Dermis microvascular lymphatic vessel endothelial cell (primary cell): Measurements from ENCODE around the gene PDS5A. TPM values are rescaled to one million over a fixed set of nuclear protein-coding genes. Genes with fewer than 3 reads are reported as not detected.
"Not testable (repeated sequence)": the region's sequence is repeated elsewhere in the genome, so short reads cannot be mapped to it uniquely, and the experiment has no call there.

Source experiments
- DNase-seq, 2 donors: peaks; one replicate each; pipeline versions ENCODE4 v3.0.0 to v3.0.0-alpha.2; 2010; ENCODE audit warnings: low read depth in 2 of 2
- total RNA-seq: library from RNA; depleted of rRNA; stranded (reverse); fragments of >200 nt; gene quantifications from 2 replicates; pipeline ENCODE4 v1.2.1, GENCODE V29; 2014

Gene PDS5A
- total RNA-seq, 1 donor from 2014 or later: 49.8 TPM

DNA sequence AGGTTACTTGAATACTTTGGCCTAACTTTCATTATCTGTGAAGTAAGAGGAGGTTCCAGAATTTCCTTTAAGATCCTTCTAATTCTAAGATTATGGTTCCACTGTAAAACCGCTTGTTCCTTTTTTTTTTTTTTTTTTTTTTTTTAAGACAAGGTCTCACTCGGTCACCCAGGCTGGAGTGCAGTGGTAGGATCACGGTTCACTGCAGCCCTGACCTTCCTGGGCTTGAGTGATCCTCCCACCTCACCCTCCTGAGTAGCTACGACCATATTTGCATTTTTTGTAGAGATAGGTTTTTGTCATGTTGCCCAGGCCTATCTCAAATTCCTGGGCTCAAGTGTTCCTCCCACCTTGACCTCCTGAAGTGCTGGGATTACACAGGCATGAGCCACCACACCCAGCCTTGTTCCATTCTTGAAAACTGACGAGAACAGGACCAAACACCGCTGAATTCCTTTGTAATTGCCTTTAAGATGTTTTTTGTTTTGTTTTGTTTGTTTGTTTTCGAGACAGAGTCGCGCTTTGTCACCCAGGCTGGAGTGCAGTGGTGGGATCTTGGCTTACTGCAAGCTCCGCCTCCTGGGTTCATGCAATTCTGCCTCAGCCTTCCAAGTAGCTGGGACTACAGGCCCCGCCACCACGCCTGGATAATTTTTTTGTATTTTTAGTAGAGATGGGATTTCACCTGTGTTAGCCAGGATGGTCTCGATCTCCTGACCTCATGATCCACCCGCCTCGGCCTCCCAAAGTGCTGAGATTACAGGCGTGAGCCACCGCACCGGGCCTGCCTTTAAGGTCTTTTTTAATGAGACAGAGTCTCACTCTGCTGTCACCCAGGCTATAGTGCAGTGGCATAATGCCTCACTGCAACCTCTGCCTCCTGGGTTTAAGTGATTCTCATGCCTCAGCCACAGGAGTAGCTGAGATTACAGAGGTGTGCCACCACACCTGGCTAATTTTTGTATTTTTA lies 6.8 kb downstream of the PDS5A start:
- DNase-seq: no peak

DNA sequence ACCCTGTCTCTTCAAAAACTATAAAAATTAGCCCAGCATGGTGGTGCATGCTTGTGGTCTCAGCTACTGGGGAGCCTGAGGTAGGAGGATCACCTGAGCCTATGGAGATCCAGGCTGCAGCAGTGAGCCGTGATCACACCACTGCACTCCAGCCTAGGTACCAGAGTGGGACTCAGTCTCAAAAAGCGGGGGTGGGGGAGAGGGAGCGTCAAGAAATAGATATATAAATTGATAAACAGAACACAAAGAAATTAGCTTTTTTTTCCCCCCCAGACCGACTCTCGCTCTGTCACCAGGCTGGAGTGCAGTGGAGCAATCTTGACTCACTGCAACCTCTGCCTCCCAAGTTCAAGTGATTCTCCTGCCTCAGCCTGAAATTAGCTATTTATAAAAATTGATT lies 14.1 kb downstream of the PDS5A start:
- DNase-seq: no peak

DNA sequence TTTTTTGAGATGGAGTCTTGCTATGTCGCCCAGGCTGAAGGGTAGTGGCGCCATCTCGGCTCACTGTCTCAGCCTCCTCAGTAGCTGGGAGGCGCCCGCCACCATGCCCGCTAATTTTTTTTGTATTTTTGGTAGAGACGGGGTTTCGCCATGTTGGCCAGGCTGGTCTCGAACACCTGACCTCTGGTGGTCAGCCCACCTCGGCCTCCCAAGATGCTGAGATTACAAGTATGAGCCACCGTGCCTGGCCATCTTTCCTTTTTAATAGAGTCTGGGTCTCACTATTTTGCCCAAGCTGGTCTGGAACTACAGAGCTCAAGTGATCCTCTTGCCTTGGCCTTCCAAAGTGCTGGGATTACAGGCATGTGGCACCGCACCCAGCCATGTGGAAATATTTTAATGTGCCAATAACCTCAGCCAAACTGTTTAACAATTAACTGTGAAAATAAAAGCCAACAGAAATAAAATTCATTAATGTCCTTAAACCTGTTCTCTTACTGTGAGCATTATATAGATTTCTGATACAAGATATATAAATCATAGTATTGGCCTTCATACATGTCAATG lies 16.3 kb downstream of the PDS5A start:
- DNase-seq: no peak

- no peak for DNase-seq
Observed at GRCh38 chr4:39950861-39951481, 26.7 kb downstream of the PDS5A start.

- DNase-seq: no peak
Observed at GRCh38 chr4:39947963-39948362, 29.7 kb downstream of the PDS5A start.

DNA sequence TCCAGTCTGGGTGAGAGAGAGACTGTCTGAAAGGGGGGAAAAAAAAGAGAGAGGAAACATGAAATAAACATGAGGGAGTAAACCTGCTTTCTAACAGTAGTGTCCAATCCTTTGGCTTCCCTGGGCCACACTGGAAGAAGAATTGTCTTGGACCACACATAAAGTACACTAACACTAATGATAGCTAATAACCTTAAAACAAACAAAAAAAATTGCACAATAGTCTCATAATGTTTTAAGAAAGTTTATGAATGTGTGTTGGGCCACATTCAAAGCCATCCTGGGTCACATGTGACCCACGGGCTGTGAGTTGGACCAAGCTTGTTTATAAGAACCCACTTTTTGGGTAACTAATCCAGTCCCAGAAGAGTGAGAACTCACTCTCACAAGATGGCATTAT lies 30.3 kb downstream of the PDS5A start:
- no peak for DNase-seq

- not testable (repeated sequence) for DNase-seq
Observed at GRCh38 chr4:39944245-39944644, 33.5 kb downstream of the PDS5A start.

DNA sequence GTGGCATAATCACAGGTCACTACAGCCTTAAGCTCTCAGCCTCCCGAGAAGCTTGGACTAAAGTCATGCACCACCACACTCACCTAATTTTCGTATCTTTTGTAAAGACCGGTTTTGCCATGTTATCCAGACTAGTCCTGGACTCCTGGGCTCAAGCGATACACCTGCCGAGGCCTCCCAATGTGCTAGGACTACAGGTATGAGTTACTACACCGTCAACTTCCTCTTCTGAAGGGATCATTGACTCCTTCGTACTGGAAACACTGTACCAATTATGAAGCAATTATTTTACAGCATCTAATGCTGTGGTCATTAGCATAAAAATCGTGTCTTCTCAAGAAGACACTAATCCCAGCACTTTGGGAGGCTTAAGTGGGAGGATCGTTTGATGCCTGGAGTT lies 35.2 kb downstream of the PDS5A start:
- DNase-seq: no peak

DNA sequence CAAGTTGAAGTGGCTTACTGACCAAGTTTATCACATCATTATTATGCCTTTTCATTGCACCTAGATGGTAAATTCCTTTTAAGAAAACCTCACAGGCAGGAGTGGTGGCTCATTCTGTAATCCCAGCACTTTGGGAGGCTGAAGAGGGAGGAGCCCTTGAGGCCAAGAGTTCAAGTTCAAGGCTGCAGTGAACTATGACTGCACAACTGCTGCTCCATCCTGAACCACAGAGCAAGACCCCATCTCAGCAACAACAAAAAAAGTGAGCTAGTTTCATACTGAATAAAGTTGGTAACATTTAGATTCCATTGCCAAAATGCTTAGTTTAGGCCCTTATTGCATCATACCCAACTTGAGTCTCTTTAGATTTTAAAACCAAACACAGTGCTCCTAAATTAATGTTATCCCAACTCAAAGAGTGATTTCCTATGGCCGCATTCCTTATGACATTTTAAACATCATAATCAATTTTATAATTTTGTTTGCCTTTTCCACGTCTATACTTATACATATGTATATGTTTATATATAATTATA lies 36.0 kb downstream of the PDS5A start:
- DNase-seq: no peak

GRCh38 chr4:39937683-39938268 lies 39.9 kb downstream of the PDS5A start:
- no peak for DNase-seq

GRCh38 chr4:39936565-39937418 lies 40.9 kb downstream of the PDS5A start:
- no peak for DNase-seq

DNA sequence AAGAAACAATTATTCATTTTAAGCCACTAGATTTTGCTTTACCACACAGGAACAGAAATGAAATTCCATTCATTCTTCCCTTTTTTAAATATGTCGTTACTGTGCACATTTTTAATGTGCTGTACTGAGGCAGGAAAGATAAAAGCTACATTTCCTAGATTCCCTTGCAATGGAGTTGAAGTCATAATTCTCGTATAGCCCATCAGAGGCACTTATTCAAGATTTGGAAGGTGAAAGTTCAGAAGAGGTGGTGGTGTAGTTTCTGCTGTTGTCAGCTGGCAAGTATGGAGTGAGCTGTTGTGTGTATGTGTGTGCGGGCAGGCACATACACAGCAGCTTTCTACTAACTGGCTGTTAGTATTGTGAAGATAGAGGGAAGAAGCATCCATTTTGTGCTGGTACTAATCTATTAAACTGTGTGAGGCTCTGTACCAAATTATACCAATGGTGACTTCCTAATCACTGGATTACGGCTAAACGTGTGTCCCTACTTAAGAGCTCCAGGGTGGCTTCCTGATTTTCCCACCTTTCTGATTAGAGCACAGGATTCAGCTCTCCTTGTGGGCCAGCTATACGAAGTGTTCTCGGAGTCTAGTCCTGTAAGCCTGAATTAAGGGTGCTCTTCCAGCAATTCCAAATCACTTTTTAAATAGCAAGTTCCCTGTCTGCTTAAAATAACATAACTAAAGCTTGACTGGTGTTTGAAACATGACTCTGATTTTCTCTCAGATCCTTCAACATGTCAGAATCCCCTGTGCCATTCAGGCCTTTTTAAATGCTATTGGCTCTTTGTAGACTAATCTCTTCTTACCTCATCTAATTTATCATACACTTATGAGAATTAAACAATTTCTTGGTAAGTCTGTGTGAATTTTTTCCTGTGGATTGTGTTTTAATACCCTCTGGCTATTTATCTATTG lies 43.8 kb downstream of the PDS5A start:
- DNase-seq: peak; percentile 12 to 28

- DNase-seq: no peak
Observed at GRCh38 chr4:39932776-39933402, 44.8 kb downstream of the PDS5A start.

DNA sequence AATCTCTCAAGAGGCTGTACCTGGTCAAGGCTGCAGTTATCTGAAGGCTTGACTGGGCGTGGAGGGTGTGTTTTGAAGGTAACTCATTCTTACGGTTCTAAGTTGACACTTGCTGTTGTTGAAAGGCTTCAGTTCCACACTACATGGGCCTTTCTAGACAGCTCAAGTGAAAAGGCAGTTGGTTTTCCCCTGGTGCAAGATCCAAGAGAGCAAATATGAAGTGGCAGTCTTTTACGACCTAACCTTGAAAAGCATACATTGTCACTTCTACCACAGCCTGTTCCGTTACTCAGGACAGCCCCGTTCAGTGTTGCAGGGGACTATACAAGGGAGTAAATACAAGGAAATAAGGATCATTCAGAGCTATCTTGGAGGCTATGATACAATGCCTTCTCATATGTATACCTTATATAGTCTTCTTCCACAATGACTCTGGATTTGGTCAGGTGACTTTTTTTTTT lies 46.2 kb downstream of the PDS5A start:
- DNase-seq: no peak

- no peak for DNase-seq
Observed at GRCh38 chr4:39928538-39928937, 49.2 kb downstream of the PDS5A start.

DNA sequence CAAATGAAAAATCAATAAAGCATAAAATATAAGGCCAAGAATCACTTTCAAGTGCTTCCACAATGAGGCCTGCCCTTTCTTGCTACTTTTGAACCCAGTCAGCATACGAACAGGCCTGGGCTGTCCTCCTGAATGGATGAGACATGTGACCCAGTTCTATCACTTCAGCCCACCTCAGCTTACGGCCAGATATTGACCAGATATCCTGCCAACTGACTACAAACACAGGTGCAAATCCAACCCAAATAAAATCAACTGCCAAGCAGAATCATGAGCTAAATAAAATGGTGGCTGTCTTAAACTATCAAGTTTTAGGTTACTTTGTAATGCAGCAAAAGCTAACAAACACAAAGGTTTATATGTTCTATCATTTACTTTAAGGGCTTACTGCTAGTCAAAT lies 53.7 kb downstream of the PDS5A start:
- no peak for DNase-seq

DNA sequence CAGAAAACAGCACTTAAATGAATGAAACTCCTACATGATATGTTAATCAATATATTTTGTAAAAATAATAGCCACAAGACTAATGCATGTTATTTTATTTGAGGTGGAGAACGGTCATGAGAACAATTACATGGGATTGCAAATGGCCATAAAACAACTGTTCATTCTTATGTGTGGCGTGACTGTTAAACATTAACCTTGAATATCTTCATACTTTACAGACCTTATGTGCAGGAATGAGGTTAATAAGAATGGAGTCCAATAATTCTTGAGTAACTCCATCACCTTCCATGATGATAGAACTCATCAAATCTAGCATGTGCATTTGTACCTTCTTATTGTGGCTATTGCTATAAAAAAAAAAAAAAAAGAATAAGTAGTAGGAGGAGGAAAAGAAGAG lies 55.3 kb downstream of the PDS5A start:
- no peak for DNase-seq

DNA sequence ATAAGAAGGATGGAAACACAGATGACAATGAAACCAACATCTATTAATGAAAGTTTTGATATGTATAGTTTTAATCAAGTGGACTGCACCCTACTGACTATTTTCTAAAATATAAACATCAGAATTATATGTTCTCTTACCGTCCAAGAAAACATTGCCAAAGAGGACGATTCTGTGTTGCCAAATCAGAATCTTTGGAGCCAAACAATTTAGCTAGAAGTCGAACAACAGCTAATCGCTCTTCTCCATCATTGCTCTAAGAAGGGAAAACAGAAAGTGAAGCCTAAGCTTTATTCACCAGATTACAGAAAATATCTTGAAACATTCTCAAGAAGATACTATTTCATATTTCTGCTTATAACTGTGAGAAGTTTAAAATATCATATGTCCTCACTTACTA lies 64.2 kb downstream of the PDS5A start:
- DNase-seq: no peak

DNA sequence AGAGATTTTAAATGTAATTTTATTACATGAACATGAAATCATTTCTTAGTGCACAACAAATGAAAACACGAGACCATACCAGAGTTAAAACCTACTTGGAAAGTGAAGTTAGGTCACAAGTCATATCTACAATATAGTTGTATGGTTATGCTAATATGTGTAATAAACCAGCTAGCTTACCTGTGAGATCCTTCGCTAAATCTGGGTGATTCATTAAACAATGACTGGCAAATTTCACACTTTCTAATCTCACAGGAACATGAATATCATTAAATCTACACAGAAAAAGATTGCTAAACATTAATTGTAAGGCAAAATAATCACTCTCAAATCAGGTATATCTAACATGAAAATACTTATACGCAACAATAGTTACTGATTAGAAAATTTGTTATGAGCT lies 67.6 kb downstream of the PDS5A start:
- no peak for DNase-seq
